Gastroesophageal sphincter (tissue), 3 donors: Measurements from ENCODE around the gene ORAI2.

Experiments
- CTCF ChIP-seq, 4 experiments: fragments of 200-600 bp in 2 of 4; fragments of 450-650 bp in 2 of 4; sonication (generic) in 1 of 4; IDR thresholded peaks; one replicate each; pipeline ENCODE4 v1.5.1; 2017 to 2019; ENCODE audit warnings: antibody characterized with exemption in 4 of 4, mild to moderate bottlenecking in 2 of 4, moderate library complexity in 2 of 4
- POLR2A ChIP-seq, 2 donors: fragments of 450-650 bp; IDR thresholded peaks; one replicate each; pipeline ENCODE4 v1.6.1; 2017; ENCODE audit warnings: antibody characterized with exemption in 2 of 2, mild to moderate bottlenecking in 2 of 2, moderate library complexity in 1 of 2
- POLR2AphosphoS5 ChIP-seq: sonication (generic); formaldehyde crosslinking; IDR thresholded peaks from one replicate; pipeline ENCODE4 v1.6.1; 2017; ENCODE audit warnings: antibody characterized with exemption

GRCh38 chr7:102389810-102390209, 43.6 kb upstream of the ORAI2 start:
- TF ChIP-seq CTCF (IDR thresholded peaks at IDR 0.05) (no peak), POLR2A (IDR thresholded peaks at IDR 0.05) (no peak), POLR2AphosphoS5 (no peak)
